KMS-11 (cell line): ENCODE data around the gene PRKG1.

ENCODE experiments used
- H2AFZ ChIP-seq: fragments of 200-600 bp; sonication (generic); 2 replicates; pipeline ENCODE4 v1.6.1; 2016; ENCODE audit warnings: antibody characterized with exemption, mixed run types, low read depth
- H3K27ac ChIP-seq: fragments of 200-600 bp; sonication (generic); 2 replicates; pipeline ENCODE4 v1.6.1; 2016; ENCODE audit warnings: mild to moderate bottlenecking, mixed run types
- H3K27me3 ChIP-seq: fragments of 200-600 bp; sonication (generic); 2 replicates; pipeline ENCODE4 v1.6.1; 2017; ENCODE audit warnings: mild to moderate bottlenecking, low read depth, mixed run types, moderate library complexity; ENCODE audit not compliant: insufficient read depth
- H3K36me3 ChIP-seq: fragments of 200-600 bp; sonication (generic); 2 replicates; pipeline ENCODE4 v1.6.1; 2017; ENCODE audit warnings: mild to moderate bottlenecking, mixed run types; ENCODE audit not compliant: insufficient read depth
- H3K4me1 ChIP-seq: fragments of 200-600 bp; sonication (generic); 2 replicates; pipeline ENCODE4 v1.6.1; 2016; ENCODE audit warnings: mild to moderate bottlenecking, low read depth, mixed run types; ENCODE audit not compliant: poor library complexity, severe bottlenecking
- H3K4me2 ChIP-seq: fragments of 200-600 bp; sonication (generic); 2 replicates; pipeline ENCODE4 v1.7.0; 2016; ENCODE audit warnings: mild to moderate bottlenecking, mixed run types
- H3K4me3 ChIP-seq: fragments of 200-600 bp; sonication (generic); IDR thresholded peaks from 2 replicates; pipeline ENCODE4 v1.6.1; 2017; ENCODE audit warnings: low read depth, low read length, mixed read lengths; ENCODE audit not compliant: insufficient read depth
- H3K79me2 ChIP-seq: fragments of 200-600 bp; sonication (generic); 2 replicates; pipeline ENCODE4 v1.6.1; 2016; ENCODE audit warnings: low read depth, mixed run types; ENCODE audit not compliant: insufficient read depth
- H3K9ac ChIP-seq: fragments of 200-600 bp; sonication (generic); 2 replicates; pipeline ENCODE4 v1.6.1; 2016; ENCODE audit warnings: mild to moderate bottlenecking, mixed run types
- H4K20me1 ChIP-seq: fragments of 200-600 bp; sonication (generic); 2 replicates; pipeline ENCODE4 v1.6.1; 2016; ENCODE audit warnings: mild to moderate bottlenecking, mixed run types; ENCODE audit not compliant: insufficient read depth
- CTCF ChIP-seq: fragments of 200-600 bp; sonication (generic); conservative IDR thresholded peaks from 2 replicates; pipeline ENCODE4 v1.6.1; 2017; ENCODE audit warnings: low read depth, mild to moderate bottlenecking, antibody characterized with exemption, low read length, moderate library complexity, mixed read lengths

Gene PRKG1

GRCh38 chr10:52322323-52322722 is 1248.0 kb downstream of the PRKG1 start:
- Histone ChIP-seq H4K20me1 (no peaks in the 10 kb centered on the region), H3K79me2 (no peaks in the 10 kb centered on the region), H3K4me2 (no peak overlapping the region), H3K4me1 (no peaks in the 10 kb centered on the region), H2AFZ (no peak overlapping the region), H3K9ac (no peak overlapping the region), H3K36me3 (no peaks in the 10 kb centered on the region), H3K27ac (no peak overlapping the region), H3K27me3 (no peaks in the 10 kb centered on the region), H3K4me3 (no peak overlapping the region)
- no peak for TF ChIP-seq CTCF

GRCh38 chr10:52322936-52323335 is 1248.6 kb downstream of the PRKG1 start:
- Histone ChIP-seq H3K36me3 (no peaks in the 10 kb centered on the region), H3K4me3 (no peak overlapping the region), H4K20me1 (no peaks in the 10 kb centered on the region), H3K79me2 (no peaks in the 10 kb centered on the region), H3K27ac (no peak overlapping the region), H3K27me3 (no peaks in the 10 kb centered on the region), H3K4me1 (no peaks in the 10 kb centered on the region), H3K4me2 (no peak overlapping the region), H2AFZ (no peak overlapping the region), H3K9ac (no peak overlapping the region)
- TF ChIP-seq CTCF: no peak

- H3K4me1 ChIP-seq: no peaks in the 10 kb centered on the region
- no peak overlapping the region for H3K27ac ChIP-seq
- no peaks in the 10 kb centered on the region for H3K79me2 ChIP-seq
- no peak overlapping the region for H3K9ac ChIP-seq
- H3K36me3 ChIP-seq: no peaks in the 10 kb centered on the region
- H2AFZ ChIP-seq: no peak overlapping the region
- no peak for TF ChIP-seq CTCF
- no peak overlapping the region for H3K4me3 ChIP-seq
- H4K20me1 ChIP-seq: no peaks in the 10 kb centered on the region
- no peak overlapping the region for H3K4me2 ChIP-seq
- H3K27me3 ChIP-seq: no peaks in the 10 kb centered on the region
Measured at GRCh38 chr10:52326382-52326781, 1252.1 kb downstream of the PRKG1 start.

- no peaks in the 10 kb centered on the region for H3K36me3 ChIP-seq
- no peaks in the 10 kb centered on the region for H4K20me1 ChIP-seq
- no peak overlapping the region for H3K27ac ChIP-seq
- H3K4me2 ChIP-seq: no peak overlapping the region
- TF ChIP-seq CTCF: no peak
- H3K79me2 ChIP-seq: no peaks in the 10 kb centered on the region
- no peaks in the 10 kb centered on the region for H3K27me3 ChIP-seq
- H3K9ac ChIP-seq: no peak overlapping the region
- no peak overlapping the region for H2AFZ ChIP-seq
- no peaks in the 10 kb centered on the region for H3K4me1 ChIP-seq
- no peak overlapping the region for H3K4me3 ChIP-seq
Measured at GRCh38 chr10:52331638-52332364, 1257.5 kb downstream of the PRKG1 start.
